GM21515 (cell line): ENCODE measurements around the gene GPC5.
A peak's percentile ranks its signal among the peaks of the same experiment; 100 is the strongest.
"Not testable (repeated sequence)": the region's sequence is repeated elsewhere in the genome, so short reads cannot be mapped to it uniquely, and the experiment has no call there.

Experiments used
- ATAC-seq: cut with Tn5 transposase; IDR thresholded peaks from one replicate; pipeline ENCODE4 v1.9.1; 2021; ENCODE audit not compliant: unreplicated experiment

Gene GPC5

GRCh38 chr13:91368676-91369440 lies 29.6 kb upstream of the GPC5 start:
- no peak for ATAC-seq

GRCh38 chr13:91369441-91369831 lies 29.0 kb upstream of the GPC5 start:
- no peak for ATAC-seq

GRCh38 chr13:91370501-91370900 lies 27.9 kb upstream of the GPC5 start:
- ATAC-seq, result no peak

GRCh38 chr13:91372911-91373310 lies 25.5 kb upstream of the GPC5 start:
- ATAC-seq, result no peak

- ATAC-seq, result peak; percentile 95
Measured at GRCh38 chr13:91375116-91375729, 23.2 kb upstream of the GPC5 start.

- no peak for ATAC-seq
Measured at GRCh38 chr13:91381371-91381770, 17.1 kb upstream of the GPC5 start.

GRCh38 chr13:91383836-91384235 lies 14.6 kb upstream of the GPC5 start:
- ATAC-seq, result no peak

GRCh38 chr13:91384896-91385295 lies 13.5 kb upstream of the GPC5 start:
- ATAC-seq, result no peak

- no peak for ATAC-seq
Measured at GRCh38 chr13:91389186-91389585, 9.2 kb upstream of the GPC5 start.

- no peak for ATAC-seq
Measured at GRCh38 chr13:91397595-91397994, 826 bp upstream of the GPC5 start.

GRCh38 chr13:91399189-91400062 lies 1.0 kb downstream of the GPC5 start:
- ATAC-seq, result peak; percentile 3

GRCh38 chr13:91400063-91400399 lies 1.6 kb downstream of the GPC5 start:
- no peak for ATAC-seq

GRCh38 chr13:91400671-91401070 lies 2.2 kb downstream of the GPC5 start:
- no peak for ATAC-seq

- no peak for ATAC-seq
Measured at GRCh38 chr13:91401920-91402319, 3.5 kb downstream of the GPC5 start.

- ATAC-seq, result no peak
Measured at GRCh38 chr13:91405240-91405639, 6.8 kb downstream of the GPC5 start.

- peak; percentile 74 for ATAC-seq
Measured at GRCh38 chr13:91406619-91407018, 8.2 kb downstream of the GPC5 start.

GRCh38 chr13:91408971-91409370 lies 10.6 kb downstream of the GPC5 start:
- ATAC-seq, result no peak

GRCh38 chr13:91416579-91416978 lies 18.2 kb downstream of the GPC5 start:
- not testable (repeated sequence) for ATAC-seq

- ATAC-seq, result no peak
Measured at GRCh38 chr13:91417660-91418325, 19.4 kb downstream of the GPC5 start.

- ATAC-seq, result no peak
Measured at GRCh38 chr13:91426913-91427312, 28.5 kb downstream of the GPC5 start.

GRCh38 chr13:91438674-91439073 lies 40.3 kb downstream of the GPC5 start:
- ATAC-seq, result not testable (repeated sequence)
